Upper lobe of right lung (tissue), 1 donor: ENCODE measurements around the gene EPS8L1. TPM values are rescaled to one million over a fixed set of nuclear protein-coding genes. Genes with fewer than 3 reads are reported as not detected.
"Not testable (repeated sequence)": the region's sequence is repeated elsewhere in the genome, so short reads cannot be mapped to it uniquely, and the experiment has no call there.

Experiments used
- ATAC-seq: fragments of 200-7000 bp; cut with Tn5 transposase; one replicate; pipeline ENCODE4 v1.9.1; 2020; ENCODE audit warnings: mild to moderate bottlenecking, moderate library complexity
- DNase-seq: peaks from one replicate; pipeline ENCODE4 v3.0.0-alpha.2; 2020
- H3K27ac ChIP-seq: fragments of 200-600 bp; one replicate; pipeline ENCODE4 v1.8.0; 2022
- H3K27me3 ChIP-seq: fragments of 200-600 bp; one replicate; pipeline ENCODE4 v1.8.0; 2022; ENCODE audit warnings: mild to moderate bottlenecking
- H3K36me3 ChIP-seq: fragments of 200-600 bp; one replicate; pipeline ENCODE4 v1.8.0; 2022
- H3K4me1 ChIP-seq: fragments of 200-600 bp; one replicate; pipeline ENCODE4 v1.8.0; 2022
- H3K4me3 ChIP-seq: fragments of 200-600 bp; one replicate; pipeline ENCODE4 v1.8.0; 2022; ENCODE audit warnings: mild to moderate bottlenecking
- H3K9me3 ChIP-seq: fragments of 200-600 bp; one replicate; pipeline ENCODE4 v1.8.0; 2022
- CTCF ChIP-seq: fragments of 200-600 bp; IDR thresholded peaks from one replicate; pipeline ENCODE4 v1.8.0; 2022; ENCODE audit warnings: antibody characterized with exemption
- intact Hi-C: fragments of 100-400 bp; cut with DNase I; formaldehyde crosslinking; loops from one replicate; pipeline ENCODE4 v1.11.0; 2022
- total RNA-seq: library from RNA; stranded (reverse); fragmentation: NEBNext Ultra II Directional; extraction: Animal tissue kit (Norgen Biotek cat#: 25700); gene quantifications from one replicate; pipeline ENCODE4 v1.2.1, GENCODE V29; 2021
- donor health status: DM: no; HTN: yes; CAD: no; lungs with severe emphysema.

The EPS8L1 gene
- total RNA-seq, 1 donor from 2014 or later = 35.6 TPM

DNA sequence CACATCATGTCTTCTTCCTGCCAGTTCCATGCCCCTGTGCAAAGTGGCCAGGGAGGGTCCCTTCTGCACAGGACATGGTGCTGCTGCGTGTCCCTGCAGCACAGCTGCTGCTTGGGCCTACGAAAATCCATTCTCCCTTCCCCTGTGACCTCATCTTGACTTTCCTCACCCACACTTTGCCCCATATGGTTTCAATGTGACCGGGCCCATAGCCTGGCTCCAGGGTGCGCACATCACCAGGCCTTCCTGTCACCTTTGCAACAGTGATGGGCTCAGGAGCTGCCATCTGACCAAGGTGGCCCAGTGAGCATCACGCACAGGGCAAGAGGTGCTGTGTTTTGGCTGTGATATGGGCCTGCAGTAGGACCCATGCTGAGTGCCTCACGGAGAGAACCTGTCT is 30.9 kb downstream of the EPS8L1 start:
- no peak for TF ChIP-seq CTCF
- Histone ChIP-seq H3K27ac (no peak overlapping the region), H3K4me3 (no peak overlapping the region), H3K27me3 (no peaks in the 10 kb centered on the region), H3K36me3 (peaks cover 30% of the 10 kb centered on the region), H3K4me1 (no peaks in the 10 kb centered on the region), H3K9me3 (no peaks in the 10 kb centered on the region)
- DNase-seq (no peak), ATAC-seq (no peak)
- intact Hi-C loops = no loop called here

GRCh38 chr19:55107252-55107651 is 31.6 kb downstream of the EPS8L1 start:
- H3K27me3 ChIP-seq, ATAC-seq: not testable (repeated sequence)

DNA sequence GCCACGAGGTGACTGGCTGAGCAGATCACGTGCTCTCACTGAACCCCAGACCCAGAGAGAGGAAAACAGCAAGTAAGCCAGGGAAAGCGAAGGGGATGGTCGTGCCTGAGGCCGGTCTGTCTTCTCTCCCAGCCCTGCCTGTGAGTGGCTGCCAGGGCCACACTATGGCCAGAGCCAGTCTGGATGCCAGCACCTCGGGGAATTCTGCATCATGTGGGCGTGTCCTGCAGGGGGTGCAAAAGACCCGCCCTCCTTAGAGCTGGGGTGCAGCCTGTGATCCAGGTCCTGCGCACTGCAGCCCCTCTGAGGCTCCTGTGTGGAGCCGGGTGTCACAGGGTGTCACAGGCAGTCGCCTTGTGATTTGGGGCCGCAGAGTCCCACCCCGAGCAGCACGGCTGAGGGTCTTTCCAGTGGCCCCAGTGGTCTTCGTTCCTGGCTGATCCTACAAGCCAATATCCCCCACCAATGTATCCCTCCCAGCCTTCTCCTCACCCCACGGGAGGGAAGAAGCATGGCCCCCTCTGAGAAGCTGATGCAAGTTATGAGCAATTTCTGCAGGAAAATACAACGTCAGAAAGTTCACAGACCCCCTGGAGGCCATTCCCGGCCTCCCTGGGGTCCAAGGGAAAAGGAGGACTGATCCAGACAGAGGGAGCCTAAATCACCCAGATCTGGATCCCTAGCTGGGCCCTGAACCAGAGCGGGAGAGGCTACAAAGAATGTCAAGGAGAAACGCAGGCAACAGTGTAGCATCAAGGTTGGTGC is 34.0 kb downstream of the EPS8L1 start:
- Histone ChIP-seq H3K4me3 (no peak overlapping the region), H3K27me3 (no peaks in the 10 kb centered on the region), H3K4me1 (peaks cover 4% of the 10 kb centered on the region), H3K36me3 (peaks cover 10% of the 10 kb centered on the region), H3K27ac (no peak overlapping the region), H3K9me3 (no peaks in the 10 kb centered on the region)
- no peak for ATAC-seq
- TF ChIP-seq CTCF = no peak
- intact Hi-C loops = no loop called here
- DNase-seq = peak; percentile 6

More at GRCh38 chr19:55107252-55107651, 31.6 kb downstream of the EPS8L1 start:
- H3K27ac ChIP-seq, H3K4me1 ChIP-seq, intact Hi-C loops, DNase-seq, H3K4me3 ChIP-seq, H3K9me3 ChIP-seq: not testable (repeated sequence)
- peaks cover 24% of the 10 kb centered on the region for H3K36me3 ChIP-seq

DNA sequence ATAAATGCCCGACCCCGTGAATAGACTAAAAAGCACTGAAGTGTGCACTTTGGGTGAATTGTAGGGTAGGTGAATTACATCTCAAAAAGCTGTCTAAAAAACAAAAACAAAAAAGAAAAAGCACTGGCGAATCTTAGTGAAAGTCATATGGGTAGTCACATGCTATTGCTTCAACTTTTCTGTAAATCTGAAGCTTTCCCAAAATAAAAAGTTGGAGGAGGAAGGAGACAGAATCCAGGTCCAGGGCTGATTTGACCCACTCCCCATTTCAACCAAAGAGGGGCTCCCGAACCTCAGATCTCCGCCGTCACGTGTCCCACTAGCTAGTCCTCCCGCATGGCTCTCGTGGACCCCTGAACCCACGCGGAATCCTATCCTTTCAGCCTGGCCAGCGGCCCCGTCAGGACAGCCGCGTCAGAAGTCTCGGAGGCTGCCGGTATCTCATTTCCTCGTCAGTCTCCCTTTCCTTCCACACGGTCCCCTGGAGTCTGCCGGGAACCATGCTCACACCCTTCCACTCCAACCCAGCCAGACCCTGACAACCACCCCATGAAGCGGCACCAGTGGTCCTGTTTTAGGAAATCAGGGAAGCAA is 35.7 kb downstream of the EPS8L1 start:
- Histone ChIP-seq H3K27ac (no peak overlapping the region), H3K9me3 (no peaks in the 10 kb centered on the region), H3K4me1 (peaks cover 18% of the 10 kb centered on the region), H3K27me3 (no peaks in the 10 kb centered on the region), H3K36me3 (peaks cover 10% of the 10 kb centered on the region), H3K4me3 (no peak overlapping the region)
- no peak for DNase-seq
- no peak for TF ChIP-seq CTCF
- intact Hi-C loops = no loop called here
- ATAC-seq = no peak

DNA sequence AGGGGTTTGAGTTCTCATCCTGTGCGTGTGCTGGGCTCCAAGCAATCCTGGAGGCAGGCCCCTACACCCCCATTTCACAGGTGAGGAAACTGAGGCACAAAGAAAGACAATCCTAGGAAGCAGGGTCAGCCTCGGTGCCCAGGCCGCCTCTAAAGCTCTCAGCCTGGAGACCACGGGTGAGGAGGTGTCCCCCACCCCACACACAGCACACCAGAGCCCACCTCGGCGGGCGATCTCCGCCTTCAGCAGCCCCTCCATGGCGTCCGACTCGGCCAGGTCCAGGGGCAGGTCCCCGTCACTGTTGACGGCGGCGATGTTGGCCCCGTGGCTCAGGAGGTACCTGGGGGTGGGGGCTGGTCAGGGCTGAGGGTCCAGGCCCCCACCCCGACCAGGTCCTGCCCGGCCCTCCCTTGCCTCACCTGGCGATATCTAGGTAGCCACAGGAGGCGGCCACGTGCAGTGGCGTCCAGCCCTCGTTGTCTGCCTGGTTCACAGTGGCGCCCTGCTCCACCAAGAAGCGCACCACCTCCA is 36.6 kb downstream of the EPS8L1 start:
- H3K36me3 ChIP-seq = peaks cover 10% of the 10 kb centered on the region
- H3K9me3 ChIP-seq = no peaks in the 10 kb centered on the region
- no peaks in the 10 kb centered on the region for H3K27me3 ChIP-seq
- intact Hi-C loops = no loop called here
- H3K4me3 ChIP-seq = no peak overlapping the region
- H3K27ac ChIP-seq = no peak overlapping the region
- TF ChIP-seq CTCF = no peak
- ATAC-seq (no peak), DNase-seq (no peak)
- peaks cover 20% of the 10 kb centered on the region for H3K4me1 ChIP-seq
